Measurements from ENCODE around the gene DEUP1. TPM values are rescaled to one million over a fixed set of nuclear protein-coding genes. Genes with fewer than 3 reads are reported as not detected.
"Not testable (repeated sequence)": the region's sequence is repeated elsewhere in the genome, so short reads cannot be mapped to it uniquely, and the experiment has no call there.

DEUP1 gene
- total RNA-seq, 2 donors from 2014 or later, result not detected

DNA sequence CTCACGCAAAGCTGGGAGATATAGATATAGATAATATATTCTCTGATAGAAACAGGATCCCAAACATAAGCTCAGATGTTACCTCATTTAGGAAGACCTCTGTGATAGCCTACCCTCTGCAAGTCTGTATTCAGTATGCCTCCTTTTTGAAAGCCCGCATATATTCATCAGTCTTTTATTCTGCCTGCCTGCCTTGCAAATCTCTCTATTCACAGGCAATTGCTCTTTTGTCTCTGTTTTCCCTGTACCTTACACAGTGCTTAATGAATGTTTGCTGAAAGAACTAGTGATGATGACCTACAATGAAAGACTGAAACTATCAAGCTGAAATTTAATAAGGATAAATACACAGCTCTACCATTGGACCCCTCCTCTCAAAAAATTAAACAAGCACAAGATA is 18.4 kb downstream of the DEUP1 start:
- intact Hi-C loops (cut with DNase I), result no loop called here
- no peak for DNase-seq (ENCODE audit: low spot score)

- intact Hi-C loops (cut with DNase I), result no loop called here
- DNase-seq (ENCODE audit: low spot score), result no peak
Measured at GRCh38 chr11:93350835-93351234, 20.3 kb downstream of the DEUP1 start.

GRCh38 chr11:93359396-93359795 is 28.9 kb downstream of the DEUP1 start:
- DNase-seq (ENCODE audit: low spot score), result no peak
- intact Hi-C loops (cut with DNase I), result no loop called here

DNA sequence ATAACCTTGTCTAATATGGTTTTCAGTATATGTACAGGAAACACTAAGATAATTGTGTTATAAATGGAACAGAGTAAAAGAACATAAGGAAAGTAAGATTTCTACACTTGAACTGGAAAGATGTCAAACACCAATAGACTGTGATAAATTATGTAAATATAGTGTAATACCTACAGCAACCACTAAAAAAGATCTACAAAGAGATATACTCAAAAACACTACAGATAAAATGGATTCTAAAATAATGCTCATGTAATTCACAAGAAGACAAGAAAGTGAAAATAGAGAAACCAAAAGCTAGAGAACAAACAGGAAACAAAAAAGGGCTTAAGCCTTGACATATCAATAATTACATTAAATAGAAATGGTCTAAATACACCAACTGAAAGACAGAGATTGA is 30.9 kb downstream of the DEUP1 start:
- intact Hi-C loops (cut with DNase I), result no loop called here
- DNase-seq (ENCODE audit: low spot score), result no peak

GRCh38 chr11:93368022-93368421 is 37.5 kb downstream of the DEUP1 start:
- intact Hi-C loops (cut with DNase I), result loop anchor here in 1 of 2 donors (5.0 kb wide), 1 partner anchor 1141 kb away; no protein-coding TSS in a partner anchor
- DNase-seq (ENCODE audit: low spot score), result no peak

GRCh38 chr11:93370260-93370659 is 39.7 kb downstream of the DEUP1 start:
- DNase-seq (ENCODE audit: low spot score), result no peak

GRCh38 chr11:93389737-93390136 is 59.2 kb downstream of the DEUP1 start:
- no peak for DNase-seq (ENCODE audit: low spot score)
- intact Hi-C loops (cut with DNase I), result no loop called here

More at GRCh38 chr11:93370260-93370659, 39.7 kb downstream of the DEUP1 start:
- intact Hi-C loops (cut with DNase I), result no loop called here

DNA sequence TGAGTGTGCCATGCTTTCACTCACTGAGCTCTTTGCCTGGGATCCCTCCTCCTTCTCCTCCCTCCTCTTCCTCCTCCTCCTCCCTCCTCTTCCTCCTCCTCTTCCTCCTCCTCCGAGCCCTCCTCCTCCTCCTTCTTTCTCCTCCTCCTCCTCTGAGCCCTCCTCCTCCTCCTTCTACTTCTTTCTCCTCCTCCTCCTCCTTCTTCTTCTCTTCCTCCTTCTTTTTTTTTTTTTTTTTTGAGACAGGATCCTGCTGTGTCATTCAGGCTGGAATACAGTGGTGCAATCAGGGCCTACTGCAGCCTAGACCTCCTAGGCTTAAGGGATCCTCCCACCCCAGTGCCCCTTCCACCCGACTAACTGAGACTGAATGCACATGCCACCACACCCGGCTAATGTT is 62.3 kb downstream of the DEUP1 start:
- intact Hi-C loops (cut with DNase I), result no loop called here
- no peak for DNase-seq (ENCODE audit: low spot score)

DNA sequence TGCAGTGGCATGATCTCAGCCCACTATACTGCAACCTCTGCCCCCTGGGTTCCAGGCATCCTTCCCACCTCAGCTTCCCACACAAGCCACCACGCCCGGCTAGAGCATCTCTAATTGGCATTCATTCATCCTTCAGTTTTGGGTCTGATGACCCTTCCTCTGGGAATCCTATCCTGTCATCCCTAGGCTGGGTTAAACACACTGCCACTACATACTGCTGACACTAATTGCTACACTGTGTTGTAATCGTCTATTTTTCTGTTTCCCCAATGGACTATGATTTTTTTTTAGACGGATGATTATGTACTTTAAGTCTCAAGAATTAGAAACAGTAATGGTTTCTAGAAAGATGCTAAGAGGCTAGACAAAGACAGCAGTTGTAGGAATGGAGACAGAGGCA is 62.8 kb downstream of the DEUP1 start:
- DNase-seq (ENCODE audit: low spot score), result no peak
- intact Hi-C loops (cut with DNase I), result no loop called here

GRCh38 chr11:93394488-93394887 is 63.9 kb downstream of the DEUP1 start:
- no peak for DNase-seq (ENCODE audit: low spot score)
- intact Hi-C loops (cut with DNase I), result no loop called here

DNA sequence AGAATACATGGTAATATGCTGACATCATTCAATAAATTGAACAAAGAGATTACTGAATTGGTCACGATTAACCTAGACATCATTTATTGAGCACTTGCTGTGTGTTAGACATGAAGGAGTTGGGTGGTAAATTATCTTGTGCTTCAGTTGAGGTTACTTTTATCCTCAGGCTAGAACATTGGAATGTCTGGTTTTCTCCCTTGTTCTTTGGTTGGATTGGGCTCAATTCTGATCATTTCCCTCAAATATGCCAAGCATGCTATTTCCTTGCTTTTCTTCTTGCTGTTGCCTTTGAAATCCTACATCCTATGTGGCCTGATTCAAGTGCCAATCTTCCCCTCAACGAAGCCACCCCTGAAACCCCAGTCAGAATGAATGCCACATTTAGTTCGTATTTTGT is 65.8 kb downstream of the DEUP1 start:
- DNase-seq (ENCODE audit: low spot score), result no peak
- intact Hi-C loops (cut with DNase I), result no loop called here

- no peak for DNase-seq (ENCODE audit: low spot score)
Measured at GRCh38 chr11:93403930-93404329, 73.4 kb downstream of the DEUP1 start.

DNA sequence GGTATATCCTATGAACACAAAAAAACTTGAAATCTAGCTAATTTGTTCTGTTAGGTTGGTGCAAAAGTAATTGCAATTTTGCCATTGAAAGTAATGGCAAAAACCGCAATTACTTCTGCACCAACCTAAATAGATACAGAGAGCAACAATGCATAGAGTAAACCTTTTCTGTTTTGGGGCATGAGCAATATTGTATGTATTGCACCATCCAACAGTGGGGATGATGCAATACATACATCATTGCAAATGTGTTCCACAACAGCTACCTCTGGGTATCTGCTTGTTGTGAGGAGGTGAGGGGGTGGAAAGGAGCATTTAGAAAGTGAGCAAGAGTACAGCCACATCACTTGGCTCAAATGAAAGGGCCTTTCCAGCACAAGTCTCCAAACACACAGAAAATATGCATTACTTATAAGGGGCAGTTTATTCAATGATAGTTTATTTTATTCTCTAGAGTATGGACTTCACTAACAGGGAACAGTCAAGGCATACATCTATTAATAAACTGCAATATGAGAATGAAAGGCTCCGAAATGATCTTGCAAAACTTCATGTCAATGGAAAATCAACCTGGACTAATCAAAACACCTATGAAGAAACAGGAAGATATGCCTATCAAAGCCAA is 77.3 kb downstream of the DEUP1 start:
- intact Hi-C loops (cut with DNase I), result no loop called here
- no peak for DNase-seq (ENCODE audit: low spot score)

More at GRCh38 chr11:93403930-93404329, 73.4 kb downstream of the DEUP1 start:
- intact Hi-C loops (cut with DNase I), result no loop called here

DNA sequence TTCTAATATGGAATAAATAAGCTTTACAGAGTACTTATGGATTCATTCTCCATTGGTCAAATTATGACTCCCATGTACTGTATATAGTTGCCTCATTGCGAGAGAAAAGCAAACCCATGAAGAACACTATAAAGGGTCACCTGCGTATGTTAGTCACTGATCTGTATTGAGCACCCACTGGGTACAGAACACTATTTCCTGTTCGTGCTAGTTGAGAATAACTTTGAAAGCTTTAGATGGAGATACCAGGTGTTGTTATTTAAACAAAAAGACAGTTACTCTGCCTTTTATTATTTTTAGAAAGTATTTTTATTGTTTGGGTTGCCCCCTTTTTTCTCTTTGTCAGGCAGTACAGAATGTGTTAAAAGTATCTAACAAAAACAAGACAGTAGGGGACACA is 79.9 kb downstream of the DEUP1 start:
- DNase-seq (ENCODE audit: low spot score), result no peak
- intact Hi-C loops (cut with DNase I), result no loop called here

- no peak for DNase-seq (ENCODE audit: low spot score)
- intact Hi-C loops (cut with DNase I), result no loop called here
Measured at GRCh38 chr11:93411705-93412104, 81.2 kb downstream of the DEUP1 start.

- no peak for DNase-seq (ENCODE audit: low spot score)
- intact Hi-C loops (cut with DNase I), result no loop called here
Measured at GRCh38 chr11:93432247-93432646, 101.7 kb downstream of the DEUP1 start.

- intact Hi-C loops (cut with DNase I); DNase-seq (ENCODE audit: low spot score): not testable (repeated sequence)
Measured at GRCh38 chr11:93443232-93443631, 112.7 kb downstream of the DEUP1 start.

DNA sequence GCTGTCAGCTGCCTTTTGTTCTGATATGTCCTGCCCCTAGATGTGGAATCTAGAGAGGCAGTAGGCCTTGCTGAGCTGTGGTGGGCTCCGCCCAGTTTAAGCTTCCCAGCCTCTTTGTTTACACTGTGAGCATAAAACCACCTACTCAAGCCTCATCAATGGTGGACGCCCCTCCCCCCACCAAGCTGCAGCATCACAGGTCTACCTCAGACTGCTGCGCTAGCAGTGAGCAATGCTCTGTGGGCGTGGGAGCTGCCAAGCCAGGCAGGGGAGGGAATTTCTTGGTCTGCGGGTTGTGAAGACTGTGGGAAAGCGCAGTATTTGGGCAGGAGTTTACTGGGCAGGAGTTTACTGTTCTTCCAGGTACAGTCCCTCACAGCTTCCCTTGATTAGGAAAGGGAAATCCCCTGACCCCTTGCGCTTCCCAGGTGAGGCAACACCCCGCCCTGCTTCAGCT is 114.1 kb downstream of the DEUP1 start:
- DNase-seq (ENCODE audit: low spot score), result no peak
- intact Hi-C loops (cut with DNase I), result no loop called here

- DNase-seq (ENCODE audit: low spot score), result peak; percentile 71
- intact Hi-C loops (cut with DNase I), result no loop called here
Measured at GRCh38 chr11:93458286-93458685, 127.7 kb downstream of the DEUP1 start.

DNA sequence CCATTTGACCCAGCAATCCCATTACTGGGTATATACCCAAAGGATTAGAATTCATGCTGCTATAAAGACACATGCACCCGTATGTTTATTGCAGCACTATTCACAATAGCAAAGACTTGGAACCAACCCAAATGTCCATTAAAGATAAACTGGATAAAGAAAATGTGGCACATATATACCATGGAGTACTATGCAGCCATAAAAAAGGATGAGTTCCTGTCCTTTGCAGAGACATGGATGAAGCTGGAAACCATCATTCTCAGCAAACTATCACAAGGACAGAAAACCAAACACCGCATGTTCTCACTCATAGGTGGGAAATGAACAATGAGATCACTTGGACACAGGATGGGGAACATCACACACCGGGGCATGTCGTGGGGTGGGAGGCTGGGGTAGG is 133.1 kb downstream of the DEUP1 start:
- DNase-seq (ENCODE audit: low spot score); intact Hi-C loops (cut with DNase I): not testable (repeated sequence)

- DNase-seq (ENCODE audit: low spot score), result no peak
- intact Hi-C loops (cut with DNase I), result no loop called here
Measured at GRCh38 chr11:93464927-93465540, 134.5 kb downstream of the DEUP1 start.

Measured in posterior vena cava (tissue), 2 donors.